Measurements from ENCODE around the gene ATP11A.
A peak's percentile ranks its signal among the peaks of the same experiment; 100 is the strongest.

Gene ATP11A

DNA sequence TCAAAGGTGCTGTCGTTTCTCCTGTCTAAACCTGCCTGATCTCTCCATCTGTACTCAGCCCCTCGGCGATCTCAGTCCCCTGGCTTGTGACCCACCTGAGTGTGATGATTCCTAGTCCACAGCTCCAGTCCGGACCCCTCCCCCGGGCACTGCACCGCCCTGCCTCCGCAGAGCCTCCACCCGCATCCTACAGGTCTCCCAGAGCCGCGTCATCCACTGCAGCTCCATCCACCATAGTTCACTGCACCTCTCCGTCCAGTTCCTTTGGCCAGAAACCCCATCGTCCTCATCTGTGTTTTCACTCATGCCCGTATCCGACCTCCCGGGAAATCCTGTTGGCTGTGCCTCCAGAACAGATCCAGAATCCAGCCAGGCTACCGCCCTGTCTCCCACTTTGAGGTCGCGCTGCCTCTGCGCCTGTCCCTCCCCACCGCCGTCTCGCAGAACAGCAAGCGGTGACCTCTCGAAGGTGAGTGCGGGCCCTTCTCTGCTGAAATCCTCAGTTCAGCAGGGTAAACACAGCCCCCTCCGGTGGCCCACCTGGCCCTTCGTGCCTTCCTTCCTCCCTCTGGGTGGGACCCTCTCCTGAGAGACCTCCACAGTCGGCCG is 227.3 kb downstream of the ATP11A start:
- DNase-seq = no peak

DNA sequence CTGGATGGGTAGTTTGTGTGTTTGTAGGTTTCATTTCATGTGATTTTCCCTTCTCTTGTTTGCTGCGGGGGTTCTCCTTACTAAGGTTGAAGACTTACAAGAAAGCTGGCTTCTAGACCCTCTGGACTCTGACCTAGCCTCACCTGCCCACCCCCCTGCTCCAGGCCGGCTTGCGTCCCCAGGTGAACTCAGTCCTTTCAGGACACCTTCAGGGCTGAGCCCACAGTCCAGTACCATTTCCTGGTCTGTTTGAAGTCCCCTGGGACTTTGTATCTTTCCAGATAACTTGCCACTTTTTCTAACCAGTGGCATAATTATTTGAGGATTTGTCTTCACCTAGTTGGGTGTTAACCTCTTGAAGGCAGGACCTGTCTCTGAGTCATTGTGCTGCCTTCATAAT is 227.9 kb downstream of the ATP11A start:
- no peak for DNase-seq

DNA sequence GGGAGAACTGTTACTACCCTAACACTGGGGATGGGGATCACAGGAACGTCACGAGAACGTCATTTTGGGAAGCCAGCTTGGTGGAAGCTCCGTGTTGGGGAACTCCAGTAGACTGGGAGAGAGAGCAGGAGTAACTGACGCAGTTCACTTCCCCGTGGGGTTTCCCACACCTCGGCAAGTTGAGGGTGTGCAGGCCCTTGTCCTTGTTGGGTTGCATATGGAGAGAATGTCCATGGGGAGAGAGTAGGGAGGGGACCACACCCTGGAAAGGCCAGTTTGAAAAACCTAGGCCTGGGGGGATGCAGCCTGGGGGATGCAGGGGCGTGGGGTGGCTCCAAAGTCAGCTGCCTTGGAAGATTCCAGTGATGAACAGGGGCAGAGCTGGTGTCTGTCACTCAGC is 228.4 kb downstream of the ATP11A start:
- no peak for DNase-seq

DNA sequence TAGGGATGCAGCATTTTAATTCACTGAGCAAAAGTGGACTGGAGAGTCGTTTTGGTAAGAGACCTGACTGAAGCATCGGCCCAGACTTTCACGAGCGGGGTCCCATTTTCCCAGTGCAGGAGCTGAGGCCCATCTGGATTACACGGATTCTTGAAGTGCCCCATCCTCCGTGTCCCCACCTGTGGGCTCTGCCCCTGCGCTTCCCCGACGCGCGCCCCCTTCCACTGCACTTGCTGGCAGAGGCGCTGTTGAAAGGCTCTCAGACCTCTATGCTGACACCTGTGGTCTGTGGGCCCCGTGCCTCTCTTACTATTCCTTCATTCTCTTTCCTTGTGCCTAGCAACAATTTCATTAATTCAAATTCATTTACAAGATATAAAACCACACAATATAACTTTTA is 228.9 kb downstream of the ATP11A start:
- no peak for DNase-seq

DNA sequence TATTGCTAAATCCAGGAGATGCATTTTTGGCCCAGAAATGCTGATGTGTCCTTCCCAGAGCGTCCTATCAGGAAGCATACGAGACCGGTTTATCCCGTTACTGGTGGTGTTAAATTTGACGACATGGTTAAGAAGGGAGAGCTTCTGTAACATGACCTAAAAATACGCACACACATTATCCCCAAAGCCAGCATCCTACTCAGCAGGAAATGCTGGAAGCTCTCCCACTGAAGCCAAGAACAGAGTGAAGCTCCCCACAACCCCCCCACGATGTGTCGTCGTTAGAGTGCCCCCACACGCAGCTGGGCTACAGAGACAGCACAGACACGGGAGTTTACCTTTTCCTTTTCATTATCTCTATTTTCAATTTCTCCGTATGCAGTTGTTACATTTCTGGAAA is 234.1 kb downstream of the ATP11A start:
- DNase-seq = no peak

DNA sequence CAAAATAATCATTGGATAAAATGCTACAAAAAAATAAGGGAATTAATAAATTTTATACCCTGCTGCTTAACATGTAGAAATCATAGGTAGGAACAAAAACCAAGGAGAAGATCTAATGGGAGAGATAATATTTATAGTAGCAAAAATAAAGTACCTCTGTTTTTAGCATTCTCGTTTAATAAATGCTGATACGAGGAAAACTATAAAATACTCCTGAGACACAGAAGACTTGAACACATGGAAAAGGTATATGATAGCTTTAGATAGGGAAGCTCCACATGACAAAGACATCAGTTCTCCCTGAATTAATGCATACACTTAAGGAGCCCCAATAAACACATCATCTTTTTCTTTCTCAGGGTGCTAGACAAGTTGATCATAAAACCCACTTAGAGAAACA is 234.5 kb downstream of the ATP11A start:
- DNase-seq = no peak

DNA sequence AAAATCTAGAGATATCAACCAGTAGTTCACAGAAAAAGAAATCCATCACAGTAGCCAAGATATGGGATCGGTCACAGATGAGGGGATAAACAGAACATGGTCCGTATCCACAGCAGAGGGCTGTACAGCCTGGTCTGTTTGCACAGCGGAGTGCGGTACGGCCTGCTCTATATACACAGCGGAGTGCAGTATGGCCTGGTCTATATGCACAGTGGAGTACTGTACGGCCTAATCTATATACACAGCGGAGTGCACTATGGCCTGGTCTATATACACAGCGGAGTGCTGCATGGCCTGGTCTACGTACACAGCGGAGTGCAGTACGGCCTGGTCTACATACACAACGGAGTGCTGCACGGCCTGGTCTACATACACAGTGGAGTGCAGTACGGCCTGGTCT is 236.2 kb downstream of the ATP11A start:
- DNase-seq = no peak

DNA sequence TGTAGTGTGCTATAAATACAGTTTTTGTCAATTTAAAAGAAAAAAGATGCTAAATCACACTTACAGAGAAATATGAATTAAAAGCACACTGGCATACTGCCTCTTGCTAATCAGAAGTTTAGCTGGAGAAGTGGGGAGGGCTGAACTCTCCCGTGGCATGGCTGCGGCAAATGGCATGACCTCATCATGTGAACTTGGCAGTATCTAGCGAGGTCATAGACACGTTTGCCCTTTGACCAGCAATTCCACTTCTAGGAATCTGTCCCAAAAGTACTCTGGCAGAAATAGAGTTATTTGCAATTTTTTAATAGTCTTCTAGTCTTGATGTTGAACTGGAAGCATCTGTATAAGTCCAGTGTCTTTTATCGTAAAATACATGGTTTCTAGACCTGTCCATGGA is 237.2 kb downstream of the ATP11A start:
- no peak for DNase-seq

DNA sequence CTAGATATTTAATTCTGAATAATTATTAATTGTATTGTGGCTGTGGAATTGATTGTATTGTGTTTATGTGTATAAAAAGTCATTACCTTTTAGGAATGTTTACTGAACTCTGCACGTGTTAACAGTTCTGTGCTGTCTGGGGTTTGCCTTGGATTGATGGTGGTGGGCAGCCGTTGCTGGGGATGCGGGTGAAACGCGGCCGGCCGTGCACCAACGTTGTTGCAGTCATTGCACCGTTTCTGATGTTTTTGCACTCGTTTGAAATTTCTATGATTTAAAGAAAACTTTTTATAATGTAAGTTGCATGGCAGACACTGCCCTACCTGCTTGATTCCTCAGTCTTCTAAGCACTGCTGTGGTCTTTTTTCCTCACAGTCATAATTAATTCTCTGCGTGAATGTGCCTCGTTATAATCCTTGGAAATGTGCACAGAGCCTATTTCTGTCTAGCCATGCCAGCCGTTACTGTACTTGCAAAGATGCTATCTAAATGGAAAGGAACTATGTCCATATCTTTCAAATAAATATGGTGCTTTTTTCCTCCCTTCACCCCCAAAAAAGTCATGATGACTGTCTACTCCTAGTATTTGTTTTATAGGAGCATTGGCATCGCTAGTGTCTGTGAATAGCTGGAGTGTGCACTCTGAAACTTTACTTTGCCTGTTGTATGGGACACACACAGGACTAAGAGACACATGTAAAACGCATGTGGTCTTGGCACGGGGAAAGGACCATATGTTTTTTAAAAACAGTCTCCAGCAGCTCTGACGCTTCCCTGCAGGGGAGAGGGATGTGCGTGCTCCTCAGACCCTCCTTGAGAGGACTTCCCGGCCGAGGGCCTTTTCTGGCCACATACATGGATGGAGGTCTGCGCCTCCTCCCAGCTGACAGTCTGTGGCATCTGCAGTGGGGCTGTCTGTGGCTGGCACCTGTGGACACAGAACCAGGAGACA is 238.5 kb downstream of the ATP11A start:
- DNase-seq = peak; percentile 5

DNA sequence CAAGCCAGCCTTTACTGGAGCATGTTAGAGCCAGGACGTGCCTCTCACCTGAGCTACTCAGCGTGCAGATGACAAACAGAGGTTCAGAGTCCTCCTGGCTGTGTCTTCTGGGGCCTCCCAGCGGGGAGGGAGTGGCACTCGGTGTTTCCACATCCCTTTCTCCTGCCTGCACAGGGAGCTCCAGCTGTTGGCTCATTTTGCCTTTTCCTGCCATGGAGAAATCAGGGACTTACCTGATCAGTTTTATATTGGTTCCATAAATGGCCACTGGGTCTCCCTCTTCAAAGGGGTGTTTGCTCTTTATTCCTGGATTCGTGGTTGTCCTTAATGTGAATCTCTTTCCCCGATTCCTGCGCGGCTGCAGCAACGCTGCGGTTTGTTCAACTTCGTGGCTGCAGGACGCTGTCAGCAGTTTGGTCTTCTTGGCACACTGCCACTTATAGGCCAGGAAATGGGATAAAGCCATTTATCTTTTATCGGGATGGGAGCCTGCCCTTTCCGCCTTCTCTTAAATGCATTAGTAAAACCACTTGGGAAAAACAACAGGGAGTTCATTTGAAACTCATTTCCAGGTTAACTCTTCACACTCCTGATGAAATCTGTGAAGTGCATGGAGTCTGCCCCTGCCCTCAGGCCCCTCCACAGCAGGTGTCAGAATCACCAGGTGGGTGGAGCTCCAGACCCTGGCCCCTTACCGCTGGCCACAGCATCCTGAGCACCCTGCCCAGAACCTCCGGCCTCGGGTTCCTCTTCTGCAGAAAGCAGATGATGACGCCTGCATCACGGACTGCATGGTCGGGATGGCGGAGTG is 239.3 kb downstream of the ATP11A start:
- peak; percentile 49 for DNase-seq

DNA sequence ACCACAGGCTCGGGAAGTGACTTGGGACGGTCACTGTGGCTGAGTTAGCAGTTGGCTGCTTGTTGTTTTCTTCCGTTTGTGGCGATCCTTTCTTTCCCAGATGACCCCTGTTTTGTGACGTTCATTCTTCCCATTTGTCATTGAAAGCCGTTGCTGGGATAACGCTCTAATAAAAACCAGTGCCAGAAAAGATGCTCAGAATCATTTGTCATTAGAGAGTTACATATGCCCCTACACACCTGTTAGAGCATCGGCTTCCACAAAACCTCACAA is 239.9 kb downstream of the ATP11A start:
- DNase-seq = no peak

DNA sequence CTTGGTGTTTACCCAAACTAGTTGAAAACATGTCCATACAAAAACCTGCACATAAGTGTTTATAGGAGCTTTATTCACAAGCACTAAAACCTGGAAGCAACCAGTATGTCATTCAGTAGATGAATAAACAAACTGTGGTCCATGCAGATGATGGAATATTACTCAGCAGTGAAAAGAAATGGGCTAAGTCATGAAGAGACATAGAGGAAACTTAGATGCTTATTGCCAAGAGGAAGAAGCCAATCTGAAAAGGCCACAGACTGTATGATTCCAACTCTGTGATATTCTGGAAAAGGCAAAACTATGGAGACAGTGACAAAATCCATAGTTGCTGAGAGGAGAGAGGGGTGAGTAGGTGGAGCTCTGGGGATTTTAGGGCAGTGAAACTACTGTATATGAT is 240.4 kb downstream of the ATP11A start:
- DNase-seq = no peak

DNA sequence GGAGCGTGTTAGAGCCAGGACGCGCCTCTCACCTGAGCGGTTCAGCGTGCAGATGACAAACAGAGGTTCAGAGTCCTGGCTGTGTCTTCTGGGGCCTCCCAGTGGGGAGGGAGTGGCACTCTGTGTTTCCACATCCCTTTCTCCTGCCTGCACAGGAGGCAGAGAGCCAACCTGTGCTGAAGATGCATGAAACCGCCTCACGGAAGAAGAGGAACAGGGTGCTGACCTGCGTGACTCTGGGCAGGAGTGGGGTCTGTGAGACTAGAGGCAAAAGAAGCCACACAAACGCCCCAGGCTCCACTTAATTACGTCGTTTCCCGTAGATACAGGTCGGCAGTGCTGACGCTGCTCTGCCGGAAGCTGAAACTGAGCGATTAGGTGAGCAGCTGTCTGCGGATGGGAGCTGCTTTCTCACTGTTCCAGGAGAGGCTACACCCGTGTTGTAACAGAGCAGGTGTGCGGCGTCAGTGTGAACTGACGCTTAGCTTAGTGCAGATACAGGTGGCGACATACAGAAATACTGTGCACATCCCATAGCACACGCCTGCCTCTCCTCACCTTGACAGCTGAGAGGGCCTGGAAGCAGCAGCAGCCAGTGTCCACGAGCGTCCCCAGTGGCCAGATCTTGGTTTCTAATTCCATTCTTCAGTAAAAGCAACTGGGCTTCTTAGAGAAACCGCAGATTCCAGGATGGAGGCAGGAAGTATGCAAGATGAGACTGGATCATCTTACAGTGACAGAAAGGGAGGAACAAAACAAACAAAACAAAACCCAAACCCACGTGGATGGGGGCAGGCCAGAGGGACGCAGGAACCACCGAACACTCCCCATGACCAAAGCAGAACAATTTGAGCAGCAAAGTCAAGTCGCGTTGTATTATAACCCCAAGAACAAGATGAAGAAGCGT is 241.4 kb downstream of the ATP11A start:
- DNase-seq = peak; percentile 75

DNA sequence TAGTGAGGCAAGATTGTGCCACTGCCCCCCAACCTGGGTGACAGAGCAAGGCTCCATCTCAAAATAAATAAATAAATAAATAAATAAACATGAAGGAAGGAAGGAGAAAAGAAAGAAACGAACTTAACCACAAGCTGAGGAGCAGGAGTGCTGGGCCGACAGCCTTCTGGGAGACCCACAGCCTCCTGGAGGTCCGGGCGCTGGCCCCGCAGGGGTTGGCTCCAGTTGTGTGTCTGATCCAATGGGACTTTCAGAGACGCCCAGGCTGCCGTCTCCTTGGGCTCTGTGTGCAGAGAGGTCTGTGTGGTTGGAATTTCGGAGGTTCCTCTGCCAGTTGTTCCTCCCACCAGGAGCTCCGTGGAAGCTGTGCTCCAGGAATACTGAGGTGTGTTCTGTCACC is 243.1 kb downstream of the ATP11A start:
- no peak for DNase-seq

DNA sequence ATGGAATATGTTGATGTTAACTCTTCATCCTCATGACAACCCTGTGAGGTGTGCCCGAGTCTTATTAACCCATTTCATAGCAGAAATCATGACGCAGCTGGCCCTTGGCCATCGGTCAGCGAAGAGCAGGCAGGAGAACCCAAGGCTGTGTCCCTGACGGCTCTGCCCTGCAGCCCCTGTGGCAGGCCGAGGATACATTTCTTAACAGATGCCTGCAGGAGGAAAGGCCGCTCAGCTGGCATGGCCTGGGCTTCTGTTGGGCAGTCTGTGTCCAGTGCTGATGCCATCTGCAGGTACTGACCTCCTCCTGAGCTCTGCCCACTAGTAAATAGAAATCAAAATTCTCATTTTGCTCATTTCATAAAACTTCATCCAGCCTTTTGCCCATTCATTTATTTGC is 243.8 kb downstream of the ATP11A start:
- DNase-seq = no peak

DNA sequence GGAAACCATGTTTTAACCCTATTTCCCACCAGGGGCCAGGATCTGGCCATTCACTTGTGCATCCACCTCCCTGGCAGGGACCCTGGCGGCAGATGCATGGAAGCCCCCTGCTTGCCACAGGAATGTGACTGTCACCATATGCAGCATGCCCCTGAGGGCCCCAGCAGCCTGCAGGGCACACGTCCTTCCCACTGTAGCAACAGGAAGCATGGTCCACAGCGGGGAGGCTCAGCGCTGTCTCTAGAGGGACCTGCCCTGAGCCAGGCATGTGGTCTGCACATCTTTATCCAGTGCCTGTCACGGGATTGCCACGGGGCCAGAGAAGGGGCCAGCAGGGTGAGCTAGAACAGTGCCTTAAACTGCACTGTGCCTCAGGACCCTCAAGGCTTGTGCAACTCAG is 244.2 kb downstream of the ATP11A start:
- no peak for DNase-seq
